BJ (cell line): ENCODE results near the gene ATP11A. TPM values are rescaled to one million over a fixed set of nuclear protein-coding genes. Genes with fewer than 3 reads are reported as not detected.

Experiments used
- CTCF ChIA-PET: fragments of 350-600 bp; formaldehyde crosslinking; extraction: SDS; loops from one replicate; lab custom pipeline; 2021; ENCODE audit warnings: antibody characterized with exemption, inconsistent platforms; lab: Yijun Ruan, JAX
- POLR2A ChIA-PET: fragments of 300-600 bp; sonication (Branson Sonifier 250); formaldehyde crosslinking; extraction: SDS; loops from one replicate; lab custom pipeline; 2021; ENCODE audit warnings: antibody characterized with exemption; lab: Charles Lee
- DNase-seq: peaks from one replicate; pipeline ENCODE4 v3.0.0-alpha.2; 2011; ENCODE audit warnings: low read depth
- H3K27me3 ChIP-seq: 2 replicates; pipeline ENCODE4 v1.6.0; 2011; ENCODE audit warnings: low read length; ENCODE audit not compliant: control insufficient read depth, insufficient read depth
- H3K36me3 ChIP-seq: 2 replicates; pipeline ENCODE4 v1.5.1; 2011; ENCODE audit warnings: low read length; ENCODE audit not compliant: control insufficient read depth, insufficient read depth
- H3K4me3 ChIP-seq: 2 replicates; pipeline ENCODE4 v1.5.1; 2011; ENCODE audit warnings: low read depth, mild to moderate bottlenecking, control low read depth, low read length
- CTCF ChIP-seq: IDR thresholded peaks from 2 replicates; pipeline ENCODE4 v1.5.1; 2011; ENCODE audit warnings: low read depth, mild to moderate bottlenecking, control low read depth, inconsistent platforms, low read length, moderate library complexity; ENCODE audit not compliant: insufficient read depth
- polyA plus RNA-seq: library from polyadenylated mRNA; depleted of rRNA; stranded (reverse); fragments of >200 nt; gene quantifications from 2 replicates; pipeline ENCODE4 v1.2.3, GENCODE V29; 2011

ATP11A gene
- polyA plus RNA-seq, 1 experiment, result 1.9 TPM

- DNase-seq, result no peak
- H3K27me3 ChIP-seq, result peaks cover 8% of the 10 kb centered on the region
- no peak overlapping the region for H3K4me3 ChIP-seq
- ChIA-PET POLR2A (no interaction called here), CTCF (no interaction called here)
- no peak for TF ChIP-seq CTCF
- no peaks in the 10 kb centered on the region for H3K36me3 ChIP-seq
These were observed 212.8 kb downstream of the ATP11A start for GRCh38 chr13:112902669-112903068.

DNA sequence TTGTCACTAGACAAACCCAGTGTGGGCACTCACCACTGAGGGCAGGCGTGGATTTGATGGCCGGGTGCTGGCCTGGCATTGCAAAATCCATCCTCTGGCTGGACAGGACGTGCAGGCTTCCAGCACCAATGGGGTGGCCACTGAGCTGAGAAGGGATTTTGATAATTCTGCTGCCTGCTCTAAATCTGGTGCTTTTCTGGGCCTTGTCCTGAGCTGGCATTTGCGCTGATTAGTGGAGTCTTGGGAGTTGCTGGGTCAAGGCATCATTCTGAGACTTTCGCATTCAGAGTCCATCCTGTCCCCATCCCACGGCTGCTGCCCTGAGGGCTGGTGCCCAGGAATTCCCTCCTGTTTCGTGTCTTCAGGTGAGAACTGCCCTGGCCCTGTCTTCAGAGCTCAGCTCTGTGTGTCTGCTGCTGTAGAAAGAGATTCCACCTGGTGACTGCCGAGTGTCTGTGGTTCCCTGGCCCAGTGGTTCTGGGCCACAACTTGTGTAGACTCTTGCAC lies 213.3 kb downstream of the ATP11A start:
- CTCF ChIA-PET, result no interaction called here
- POLR2A ChIA-PET, result no interaction called here
- H3K4me3 ChIP-seq, result no peak overlapping the region
- peaks cover 8% of the 10 kb centered on the region for H3K27me3 ChIP-seq
- TF ChIP-seq CTCF, result no peak
- H3K36me3 ChIP-seq, result no peaks in the 10 kb centered on the region
- DNase-seq, result no peak

DNA sequence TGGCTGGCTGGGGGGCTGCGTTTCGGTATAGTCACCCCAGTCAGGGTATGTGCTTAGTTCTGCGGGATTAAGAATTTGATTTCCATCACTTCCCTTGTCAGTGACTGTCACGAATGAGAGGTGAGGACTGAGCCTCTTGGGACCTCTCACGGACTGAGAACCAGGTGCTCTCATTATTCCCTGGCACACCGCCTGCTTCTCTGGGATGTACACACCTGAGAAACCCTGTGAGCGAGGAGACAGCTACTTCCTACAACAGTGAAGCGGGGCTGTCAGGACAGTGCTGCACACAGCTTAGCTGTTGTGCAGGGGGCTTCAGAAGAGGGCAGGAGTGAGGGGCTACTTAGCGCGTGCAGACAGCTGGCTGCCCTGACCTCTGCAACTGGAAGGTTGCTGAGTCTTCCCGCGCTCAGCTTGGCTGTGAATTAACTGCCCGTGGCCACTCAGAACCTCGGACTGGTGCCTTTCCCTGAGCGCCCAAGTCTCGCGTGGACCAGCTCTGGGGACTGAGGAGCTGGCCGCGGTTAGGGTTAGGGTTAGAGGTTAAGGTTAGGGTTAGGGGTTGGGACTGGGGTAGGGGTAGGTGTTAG lies 213.9 kb downstream of the ATP11A start:
- no peaks in the 10 kb centered on the region for H3K36me3 ChIP-seq
- POLR2A ChIA-PET, result no interaction called here
- H3K4me3 ChIP-seq, result no peak overlapping the region
- TF ChIP-seq CTCF, result no peak
- CTCF ChIA-PET, result no interaction called here
- no peak for DNase-seq
- peaks cover 6% of the 10 kb centered on the region for H3K27me3 ChIP-seq

DNA sequence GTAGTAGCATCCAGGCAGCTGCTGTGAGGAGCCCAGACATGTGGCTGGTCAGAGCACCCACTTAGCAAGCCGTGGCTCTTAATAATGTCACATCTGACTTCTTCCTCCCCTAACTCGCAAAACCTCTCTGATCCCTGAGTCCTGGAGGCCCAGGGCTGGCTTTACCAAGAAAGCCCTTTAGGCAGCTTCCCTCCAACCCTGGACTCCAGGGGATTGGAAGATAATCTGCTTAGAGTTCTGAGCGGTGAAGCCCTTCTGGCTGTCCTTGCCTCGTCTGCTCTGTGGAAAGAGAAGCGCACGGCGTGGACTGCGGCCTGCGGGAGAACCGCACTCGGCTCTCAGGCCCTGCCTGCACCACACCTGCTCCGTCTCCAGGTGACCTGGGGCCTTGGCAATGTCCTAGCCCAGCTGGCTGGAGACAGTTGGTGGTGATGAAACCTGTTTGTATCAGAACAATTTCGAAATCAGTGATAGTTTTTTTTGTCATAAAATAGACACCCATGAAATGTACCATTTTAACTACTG lies 214.7 kb downstream of the ATP11A start:
- H3K27me3 ChIP-seq, result peaks cover 9% of the 10 kb centered on the region
- CTCF ChIA-PET, result interaction anchor here (0.7 to 1.0 kb wide), 2 partner anchors 38 to 49 kb away, joined by 3 read pairs; no protein-coding TSS in a partner anchor
- H3K36me3 ChIP-seq, result no peaks in the 10 kb centered on the region
- POLR2A ChIA-PET, result no interaction called here
- no peak for TF ChIP-seq CTCF
- H3K4me3 ChIP-seq, result no peak overlapping the region
- DNase-seq, result no peak

DNA sequence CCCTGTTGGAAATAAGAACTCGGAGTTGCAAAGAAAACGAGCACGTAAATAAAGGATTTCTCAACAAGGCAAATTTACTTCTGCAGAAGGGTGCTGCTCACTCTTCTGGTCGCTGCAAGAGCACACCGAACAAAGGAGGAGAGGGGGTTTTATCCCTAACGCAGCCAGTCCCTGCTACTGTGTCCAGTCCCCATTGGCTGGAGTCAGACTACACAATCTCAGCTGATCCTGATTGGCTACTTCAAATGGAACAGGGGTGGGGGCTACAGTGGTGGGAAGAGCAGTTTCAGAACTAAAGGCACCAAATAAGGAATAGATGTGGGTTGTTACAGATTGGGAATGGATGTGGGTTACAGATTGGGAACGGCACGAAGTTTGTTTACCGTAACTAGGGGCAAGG lies 215.2 kb downstream of the ATP11A start:
- CTCF ChIA-PET, result interaction anchor here (0.7 to 1.2 kb wide), 3 partner anchors 26 to 48 kb away, joined by 3 read pairs; no protein-coding TSS in a partner anchor
- no peak for TF ChIP-seq CTCF
- Histone ChIP-seq H3K36me3 (no peaks in the 10 kb centered on the region), H3K27me3 (peaks cover 9% of the 10 kb centered on the region), H3K4me3 (no peak overlapping the region)
- POLR2A ChIA-PET, result no interaction called here
- no peak for DNase-seq
